GM12892 (cell line): Measurements from ENCODE around the gene VHLL.

Source experiments
- POLR2A ChIP-seq: IDR thresholded peaks from 2 replicates; pipeline ENCODE4 v1.6.1; 2011; ENCODE audit warnings: low read depth, low read length, control low read depth
- POLR2AphosphoS5 ChIP-seq: IDR thresholded peaks from 2 replicates; pipeline ENCODE4 v1.6.1; 2011; ENCODE audit warnings: low read depth, low read length, control low read depth
- TAF1 ChIP-seq: IDR thresholded peaks from 2 replicates; pipeline ENCODE4 v1.6.1; 2011; ENCODE audit warnings: low read depth, mild to moderate bottlenecking, control low read depth, low read length, borderline replicate concordance

- no peak for TF ChIP-seq POLR2A
- TF ChIP-seq TAF1 = no peak
- TF ChIP-seq POLR2AphosphoS5 = no peak
Measured at GRCh38 chr1:156347331-156347730, 48.2 kb upstream of the VHLL start.
